Ovary (tissue), 3 donors: ENCODE measurements around the gene PRTFDC1.

ENCODE experiments used
- CTCF ChIP-seq, 3 donors: fragments of 450-650 bp in 2 of 3; fragments of 200-600 bp in 1 of 3; IDR thresholded peaks; one replicate each; pipeline versions ENCODE4 v1.5.1 to v1.8.0; 2016 to 2022; ENCODE audit warnings: antibody characterized with exemption in 3 of 3, mild to moderate bottlenecking in 1 of 3
- EP300 ChIP-seq: sonication (generic); formaldehyde crosslinking; IDR thresholded peaks from one replicate; pipeline ENCODE4 v1.6.1; 2017; ENCODE audit warnings: antibody characterized with exemption
- POLR2A ChIP-seq: fragments of 450-650 bp; IDR thresholded peaks from one replicate; pipeline ENCODE4 v1.6.1; 2017; ENCODE audit warnings: antibody characterized with exemption, mild to moderate bottlenecking, moderate library complexity
- donor health status: DM: no; HTN: no; CAD: no.

GRCh38 chr10:24991298-24991697, 38.9 kb upstream of the PRTFDC1 start:
- TF ChIP-seq CTCF (IDR thresholded peaks at IDR 0.05) (no peak), POLR2A (no peak), EP300 (no peak)
